IPS-15b (cell line): ENCODE results near the gene KRTAP5-11.
"Not testable (repeated sequence)": the region's sequence is repeated elsewhere in the genome, so short reads cannot be mapped to it uniquely, and the experiment has no call there.

Experiments
- H3K27me3 ChIP-seq: one replicate; pipeline ENCODE4 v1.6.1; 2013; ENCODE audit warnings: low read length; ENCODE audit not compliant: control insufficient read depth, insufficient read depth
- H3K36me3 ChIP-seq: one replicate; pipeline ENCODE4 v1.6.1; 2013; ENCODE audit warnings: low read length; ENCODE audit not compliant: control insufficient read depth, insufficient read depth
- H3K4me1 ChIP-seq: one replicate; pipeline ENCODE4 v1.6.1; 2013; ENCODE audit warnings: mild to moderate bottlenecking, low read length; ENCODE audit not compliant: control insufficient read depth, insufficient read depth
- H3K4me3 ChIP-seq: one replicate; pipeline ENCODE4 v1.5.1; 2013; ENCODE audit warnings: low read depth, low read length
- H3K9ac ChIP-seq: one replicate; pipeline ENCODE4 v1.6.1; 2013; ENCODE audit warnings: low read depth, mild to moderate bottlenecking, low read length
- H3K9me3 ChIP-seq: one replicate; pipeline ENCODE4 v1.6.1; 2013; ENCODE audit warnings: mild to moderate bottlenecking, low read length; ENCODE audit not compliant: control insufficient read depth, insufficient read depth

The KRTAP5-11 gene

GRCh38 chr11:71607520-71608216 lies 25.0 kb upstream of the KRTAP5-11 start:
- H3K9me3 ChIP-seq, H3K36me3 ChIP-seq, H3K4me1 ChIP-seq, H3K9ac ChIP-seq: not testable (repeated sequence)
- Histone ChIP-seq H3K4me3 (peak overlapping the region; percentile 66), H3K27me3 (peaks cover 16% of the 10 kb centered on the region)

GRCh38 chr11:71606853-71607519 lies 24.3 kb upstream of the KRTAP5-11 start:
- peak overlapping the region; percentile 66 for H3K4me3 ChIP-seq
- not testable (repeated sequence) for H3K36me3 ChIP-seq, H3K9me3 ChIP-seq, H3K4me1 ChIP-seq, H3K9ac ChIP-seq
- peaks cover 16% of the 10 kb centered on the region for H3K27me3 ChIP-seq

GRCh38 chr11:71604798-71605488 lies 22.3 kb upstream of the KRTAP5-11 start:
- H3K4me3 ChIP-seq, H3K9ac ChIP-seq, H3K36me3 ChIP-seq, H3K9me3 ChIP-seq, H3K4me1 ChIP-seq: not testable (repeated sequence)
- peaks cover 16% of the 10 kb centered on the region for H3K27me3 ChIP-seq

- H3K4me3 ChIP-seq, H3K9ac ChIP-seq, H3K9me3 ChIP-seq, H3K36me3 ChIP-seq, H3K4me1 ChIP-seq: not testable (repeated sequence)
- peaks cover 12% of the 10 kb centered on the region for H3K27me3 ChIP-seq
Measured at GRCh38 chr11:71603221-71603620, 20.5 kb upstream of the KRTAP5-11 start.

- H3K4me1 ChIP-seq, H3K4me3 ChIP-seq, H3K27me3 ChIP-seq, H3K36me3 ChIP-seq, H3K9ac ChIP-seq, H3K9me3 ChIP-seq: not testable (repeated sequence)
Measured at GRCh38 chr11:71589546-71589920, 6.9 kb upstream of the KRTAP5-11 start.

GRCh38 chr11:71588822-71589545 lies 6.3 kb upstream of the KRTAP5-11 start:
- H3K4me1 ChIP-seq, H3K9ac ChIP-seq, H3K4me3 ChIP-seq, H3K27me3 ChIP-seq, H3K36me3 ChIP-seq, H3K9me3 ChIP-seq: not testable (repeated sequence)

- H3K4me3 ChIP-seq, H3K36me3 ChIP-seq: not testable (repeated sequence)
Measured at GRCh38 chr11:71588314-71588713, 5.6 kb upstream of the KRTAP5-11 start.

GRCh38 chr11:71585673-71586072 lies 3.0 kb upstream of the KRTAP5-11 start:
- H3K9me3 ChIP-seq, H3K36me3 ChIP-seq, H3K9ac ChIP-seq, H3K4me3 ChIP-seq, H3K27me3 ChIP-seq, H3K4me1 ChIP-seq: not testable (repeated sequence)

More at GRCh38 chr11:71588314-71588713, 5.6 kb upstream of the KRTAP5-11 start:
- not testable (repeated sequence) for H3K9me3 ChIP-seq, H3K27me3 ChIP-seq, H3K9ac ChIP-seq, H3K4me1 ChIP-seq

- not testable (repeated sequence) for H3K9ac ChIP-seq, H3K4me1 ChIP-seq, H3K4me3 ChIP-seq, H3K36me3 ChIP-seq, H3K9me3 ChIP-seq, H3K27me3 ChIP-seq
Measured at GRCh38 chr11:71582969-71583368, 294 bp upstream of the KRTAP5-11 start.

GRCh38 chr11:71581826-71582225 lies 849 bp downstream of the KRTAP5-11 start:
- Histone ChIP-seq H3K36me3 (no peaks in the 10 kb centered on the region), H3K27me3 (no peaks in the 10 kb centered on the region), H3K4me3 (no peak overlapping the region), H3K9ac (no peak overlapping the region), H3K4me1 (no peaks in the 10 kb centered on the region), H3K9me3 (no peaks in the 10 kb centered on the region)

GRCh38 chr11:71580057-71581003 lies 2.3 kb downstream of the KRTAP5-11 start:
- Histone ChIP-seq H3K9me3 (no peaks in the 10 kb centered on the region), H3K9ac (no peak overlapping the region), H3K36me3 (no peaks in the 10 kb centered on the region), H3K4me1 (no peaks in the 10 kb centered on the region), H3K4me3 (no peak overlapping the region), H3K27me3 (no peaks in the 10 kb centered on the region)
